Ectodermal cell (in vitro differentiated cells): ENCODE data around the gene TPSAB1.

Experiments
- H3K27ac ChIP-seq: 2 replicates; pipeline ENCODE4 v1.7.0; 2013; ENCODE audit warnings: mild to moderate bottlenecking, low read depth, low read length; ENCODE audit not compliant: insufficient read depth, poor library complexity, severe bottlenecking
- H3K27me3 ChIP-seq: 2 replicates; pipeline ENCODE4 v1.7.0; 2013; ENCODE audit warnings: mild to moderate bottlenecking, low read length; ENCODE audit not compliant: insufficient read depth, control insufficient read depth, poor library complexity, severe bottlenecking
- H3K36me3 ChIP-seq: one replicate; pipeline ENCODE4 v1.7.0; 2013; ENCODE audit warnings: low read length; ENCODE audit not compliant: control insufficient read depth, insufficient read depth
- H3K4me1 ChIP-seq: one replicate; pipeline ENCODE4 v1.7.0; 2013; ENCODE audit warnings: low read length; ENCODE audit not compliant: control insufficient read depth, insufficient read depth
- H3K4me3 ChIP-seq: 2 replicates; pipeline ENCODE4 v1.7.0; 2013; ENCODE audit warnings: low read depth, low read length, control low read depth; ENCODE audit not compliant: insufficient read depth
- H3K9me3 ChIP-seq: 2 replicates; pipeline ENCODE4 v1.7.0; 2013; ENCODE audit warnings: mild to moderate bottlenecking, low read length, moderate library complexity; ENCODE audit not compliant: control insufficient read depth
- WGBS, 2 experiments: methylation state at CpG; one replicate each; pipeline ENCODE4 v1.1.7; 2013; ENCODE audit warnings: missing lambda C conversion rate in 2 of 2; 5-methylcytosine and 5-hydroxymethylcytosine counted together

The TPSAB1 gene

GRCh38 chr16:1216681-1217400 is 23.7 kb upstream of the TPSAB1 start:
- no peaks in the 10 kb centered on the region for H3K9me3 ChIP-seq
- WGBS, 2 experiments = 96 to 97% methylated on average over 32 of the region's 32 CpGs
- H3K36me3 ChIP-seq = peaks cover 18% of the 10 kb centered on the region
- H3K4me3 ChIP-seq = no peak overlapping the region
- H3K4me1 ChIP-seq = no peaks in the 10 kb centered on the region
- no peaks in the 10 kb centered on the region for H3K27me3 ChIP-seq
- no peak overlapping the region for H3K27ac ChIP-seq

- no peaks in the 10 kb centered on the region for H3K4me1 ChIP-seq
- H3K27ac ChIP-seq = no peak overlapping the region
- WGBS, 2 experiments = 94% methylated on average over 24 of the region's 24 CpGs
- no peaks in the 10 kb centered on the region for H3K9me3 ChIP-seq
- H3K4me3 ChIP-seq = no peak overlapping the region
- H3K27me3 ChIP-seq = no peaks in the 10 kb centered on the region
- peaks cover 18% of the 10 kb centered on the region for H3K36me3 ChIP-seq
These were observed 23.0 kb upstream of the TPSAB1 start for GRCh38 chr16:1217526-1217925.

GRCh38 chr16:1218061-1218929 is 22.2 kb upstream of the TPSAB1 start:
- no peaks in the 10 kb centered on the region for H3K27me3 ChIP-seq
- H3K27ac ChIP-seq = no peak overlapping the region
- H3K4me1 ChIP-seq = no peaks in the 10 kb centered on the region
- no peak overlapping the region for H3K4me3 ChIP-seq
- peaks cover 14% of the 10 kb centered on the region for H3K36me3 ChIP-seq
- H3K9me3 ChIP-seq = no peaks in the 10 kb centered on the region
- 95% methylated on average over 49 of the region's 49 CpGs for WGBS, 2 experiments

- WGBS, 2 experiments = 93 to 94% methylated on average over 24 of the region's 24 CpGs
- no peaks in the 10 kb centered on the region for H3K9me3 ChIP-seq
- H3K36me3 ChIP-seq = peaks cover 7% of the 10 kb centered on the region
- no peaks in the 10 kb centered on the region for H3K4me1 ChIP-seq
- no peak overlapping the region for H3K27ac ChIP-seq
- H3K4me3 ChIP-seq = no peak overlapping the region
- H3K27me3 ChIP-seq = no peaks in the 10 kb centered on the region
These were observed 21.4 kb upstream of the TPSAB1 start for GRCh38 chr16:1218930-1219611.

- WGBS, 2 experiments = 95% methylated on average over 55 of the region's 55 CpGs
- Histone ChIP-seq H3K4me3 (no peak overlapping the region), H3K27me3 (no peaks in the 10 kb centered on the region), H3K4me1 (no peaks in the 10 kb centered on the region), H3K27ac (no peak overlapping the region), H3K36me3 (no peaks in the 10 kb centered on the region), H3K9me3 (no peaks in the 10 kb centered on the region)
These were observed 20.3 kb upstream of the TPSAB1 start for GRCh38 chr16:1220098-1220728.

GRCh38 chr16:1220841-1221627 is 19.5 kb upstream of the TPSAB1 start:
- no peaks in the 10 kb centered on the region for H3K4me1 ChIP-seq
- no peak overlapping the region for H3K4me3 ChIP-seq
- WGBS, 2 experiments = 93 to 94% methylated on average over 48 of the region's 48 CpGs
- no peaks in the 10 kb centered on the region for H3K36me3 ChIP-seq
- no peaks in the 10 kb centered on the region for H3K27me3 ChIP-seq
- no peaks in the 10 kb centered on the region for H3K9me3 ChIP-seq
- H3K27ac ChIP-seq = no peak overlapping the region

GRCh38 chr16:1221628-1222552 is 18.6 kb upstream of the TPSAB1 start:
- no peaks in the 10 kb centered on the region for H3K27me3 ChIP-seq
- H3K4me3 ChIP-seq = no peak overlapping the region
- peaks cover 3% of the 10 kb centered on the region for H3K4me1 ChIP-seq
- H3K36me3 ChIP-seq = no peaks in the 10 kb centered on the region
- 94 to 95% methylated on average over 40 of the region's 40 CpGs for WGBS, 2 experiments
- no peaks in the 10 kb centered on the region for H3K9me3 ChIP-seq
- no peak overlapping the region for H3K27ac ChIP-seq

GRCh38 chr16:1222553-1223354 is 17.8 kb upstream of the TPSAB1 start:
- no peaks in the 10 kb centered on the region for H3K9me3 ChIP-seq
- WGBS, 2 experiments = 88 to 89% methylated on average over 25 of the region's 25 CpGs
- no peaks in the 10 kb centered on the region for H3K27me3 ChIP-seq
- no peak overlapping the region for H3K4me3 ChIP-seq
- H3K4me1 ChIP-seq = peaks cover 3% of the 10 kb centered on the region
- H3K27ac ChIP-seq = no peak overlapping the region
- no peaks in the 10 kb centered on the region for H3K36me3 ChIP-seq
